ENCODE results near the gene GGCX.

GGCX gene

GRCh38 chr2:85598594-85599340 is 37.5 kb upstream of the GGCX start:
- TF ChIP-seq CTCF (IDR thresholded peaks at IDR 0.05; ENCODE audit: low read depth, low read length) = no peak
- H3K27me3 ChIP-seq = no peaks in the 10 kb centered on the region

GRCh38 chr2:85597241-85597640 is 35.9 kb upstream of the GGCX start:
- Histone ChIP-seq H3K9me3 (no peaks in the 10 kb centered on the region), H3K36me3 (no peaks in the 10 kb centered on the region), H3K4me1 (no peaks in the 10 kb centered on the region), H3K4me3 (ENCODE audit: low read depth, low read length) (no peak overlapping the region), H3K27me3 (no peaks in the 10 kb centered on the region)
- no peak for DNase-seq
- TF ChIP-seq CTCF (IDR thresholded peaks at IDR 0.05; ENCODE audit: low read depth, low read length) = no peak

More at GRCh38 chr2:85598594-85599340, 37.5 kb upstream of the GGCX start:
- H3K4me1 ChIP-seq = no peaks in the 10 kb centered on the region
- no peaks in the 10 kb centered on the region for H3K36me3 ChIP-seq
- H3K9me3 ChIP-seq = no peaks in the 10 kb centered on the region
- no peak for DNase-seq
- H3K4me3 ChIP-seq (ENCODE audit: low read depth, low read length) = no peak overlapping the region

- no peak for TF ChIP-seq CTCF (IDR thresholded peaks at IDR 0.05; ENCODE audit: low read depth, low read length)
- Histone ChIP-seq H3K27me3 (no peaks in the 10 kb centered on the region), H3K9me3 (no peaks in the 10 kb centered on the region), H3K36me3 (no peaks in the 10 kb centered on the region), H3K4me1 (no peaks in the 10 kb centered on the region), H3K4me3 (ENCODE audit: low read depth, low read length) (peak overlapping the region; percentile 76)
- no peak for DNase-seq
These were observed 35.3 kb upstream of the GGCX start for GRCh38 chr2:85596486-85597143.

- TF ChIP-seq CTCF (IDR thresholded peaks at IDR 0.05; ENCODE audit: low read depth, low read length) = no peak
- peak overlapping the region; percentile 76 for H3K4me3 ChIP-seq (ENCODE audit: low read depth, low read length)
- no peaks in the 10 kb centered on the region for H3K4me1 ChIP-seq
- no peaks in the 10 kb centered on the region for H3K9me3 ChIP-seq
- no peak for DNase-seq
- H3K27me3 ChIP-seq = no peaks in the 10 kb centered on the region
- H3K36me3 ChIP-seq = no peaks in the 10 kb centered on the region
These were observed 34.7 kb upstream of the GGCX start for GRCh38 chr2:85596026-85596333.

- Histone ChIP-seq H3K4me3 (ENCODE audit: low read depth, low read length) (peak within 1 kb of the TSS; percentile 76), H3K9me3 (no peaks in the 10 kb centered on the region), H3K27me3 (no peaks in the 10 kb centered on the region), H3K4me1 (no peaks in the 10 kb centered on the region), H3K36me3 (no peaks in the 10 kb centered on the region)
- no peak for TF ChIP-seq CTCF (IDR thresholded peaks at IDR 0.05; ENCODE audit: low read depth, low read length)
- peak; percentile 89 for DNase-seq
These were observed 34.2 kb upstream of the GGCX start, which contains the start of gene RNF181 for GRCh38 chr2:85595301-85596025. RNF181 (plus strand) TSS chr2:85595745; CDS start chr2:85595764, 19 bp downstream.

Measured in BE2C (cell line).